ENCODE data around the gene CLCN6. TPM values are rescaled to one million over a fixed set of nuclear protein-coding genes. Genes with fewer than 3 reads are reported as not detected.

CLCN6 gene
- total RNA-seq, 2 experiments from 2014 or later = 13.2 to 15.7 TPM

GRCh38 chr1:11842154-11843041 lies 36.4 kb downstream of the CLCN6 start:
- ChIA-PET CTCF (interaction anchor here (1.6 kb wide), 1 partner anchor 14 kb away, joined by 5 read pairs; no protein-coding TSS in a partner anchor), POLR2A (no interaction called here)
- no peak overlapping the region for H3K27ac Mint-ChIP-seq
- no peak overlapping the region for H3K4me3 Mint-ChIP-seq
- H3K27me3 Mint-ChIP-seq = no peaks in the 10 kb centered on the region
- H3K36me3 Mint-ChIP-seq (ENCODE audit: low read depth) = peaks cover 21% of the 10 kb centered on the region
- DNase-seq = no peak
- H3K9me3 Mint-ChIP-seq = no peaks in the 10 kb centered on the region
- peaks cover 4% of the 10 kb centered on the region for H3K4me1 Mint-ChIP-seq

- ChIA-PET CTCF (interaction anchor here (1.1 kb wide), 1 partner anchor 36 kb away, joined by 3 read pairs; no protein-coding TSS in a partner anchor), POLR2A (no interaction called here)
- Mint-ChIP-seq H3K4me3 (no peak overlapping the region), H3K27me3 (no peaks in the 10 kb centered on the region), H3K27ac (no peak overlapping the region), H3K4me1 (peaks cover 2% of the 10 kb centered on the region), H3K9me3 (no peaks in the 10 kb centered on the region), H3K36me3 (ENCODE audit: low read depth) (peaks cover 12% of the 10 kb centered on the region)
- peak; percentile 27 for DNase-seq
Measured at GRCh38 chr1:11845641-11846335, 39.8 kb downstream of the CLCN6 start.

- Mint-ChIP-seq H3K4me3 (no peak within 1 kb of the TSS), H3K4me1 (no peaks in the 10 kb centered on the region), H3K27ac (no peak within 1 kb of the TSS), H3K27me3 (peaks cover under 1% of the 10 kb centered on the region), H3K36me3 (ENCODE audit: low read depth) (peaks cover 8% of the 10 kb centered on the region), H3K9me3 (no peaks in the 10 kb centered on the region)
- ChIA-PET POLR2A (no interaction called here), CTCF (interaction anchor here (0.6 to 1.6 kb wide), 6 partner anchors 9 to 126 kb away, joined by 3 to 6 read pairs (median 4); no protein-coding TSS in a partner anchor)
- no peak for DNase-seq
Measured at GRCh38 chr1:11847667-11848372, 41.8 kb downstream of the CLCN6 start, which contains the start of gene NPPA. Gene NPPA, minus strand, starts transcription at chr1:11847783. Its CDS starts 99 bp downstream, at chr1:11847684.

- Mint-ChIP-seq H3K36me3 (ENCODE audit: low read depth) (peaks cover 8% of the 10 kb centered on the region), H3K9me3 (no peaks in the 10 kb centered on the region), H3K27ac (no peak overlapping the region), H3K4me1 (no peaks in the 10 kb centered on the region), H3K4me3 (no peak overlapping the region), H3K27me3 (peaks cover 5% of the 10 kb centered on the region)
- DNase-seq = no peak
- ChIA-PET POLR2A (no interaction called here), CTCF (interaction anchor here (0.6 to 1.6 kb wide), 2 partner anchors 10 to 11 kb away, joined by 3 read pairs; no protein-coding TSS in a partner anchor)
Measured at GRCh38 chr1:11848373-11848700, 42.3 kb downstream of the CLCN6 start.

- peaks cover 4% of the 10 kb centered on the region for H3K36me3 Mint-ChIP-seq (ENCODE audit: low read depth)
- no peak for DNase-seq
- ChIA-PET CTCF (no interaction called here), POLR2A (no interaction called here)
- H3K9me3 Mint-ChIP-seq = no peaks in the 10 kb centered on the region
- H3K27me3 Mint-ChIP-seq = peaks cover 11% of the 10 kb centered on the region
- H3K27ac Mint-ChIP-seq = no peak overlapping the region
- no peaks in the 10 kb centered on the region for H3K4me1 Mint-ChIP-seq
- H3K4me3 Mint-ChIP-seq = no peak overlapping the region
Measured at GRCh38 chr1:11850156-11850555, 44.2 kb downstream of the CLCN6 start.

- Mint-ChIP-seq H3K27ac (no peak overlapping the region), H3K27me3 (peaks cover 11% of the 10 kb centered on the region), H3K36me3 (ENCODE audit: low read depth) (no peaks in the 10 kb centered on the region), H3K9me3 (no peaks in the 10 kb centered on the region), H3K4me1 (no peaks in the 10 kb centered on the region), H3K4me3 (no peak overlapping the region)
- no peak for DNase-seq
- CTCF ChIA-PET = no interaction called here
- POLR2A ChIA-PET = no interaction called here
Measured at GRCh38 chr1:11851180-11851579, 45.2 kb downstream of the CLCN6 start.

- H3K4me3 Mint-ChIP-seq = no peak overlapping the region
- CTCF ChIA-PET = no interaction called here
- DNase-seq = no peak
- no peak overlapping the region for H3K27ac Mint-ChIP-seq
- no peaks in the 10 kb centered on the region for H3K36me3 Mint-ChIP-seq (ENCODE audit: low read depth)
- H3K27me3 Mint-ChIP-seq = peaks cover 38% of the 10 kb centered on the region
- POLR2A ChIA-PET = no interaction called here
- H3K4me1 Mint-ChIP-seq = peaks cover 1% of the 10 kb centered on the region
- no peaks in the 10 kb centered on the region for H3K9me3 Mint-ChIP-seq
Measured at GRCh38 chr1:11854519-11854918, 48.5 kb downstream of the CLCN6 start.

- Mint-ChIP-seq H3K4me3 (no peak overlapping the region), H3K27ac (no peak overlapping the region), H3K36me3 (ENCODE audit: low read depth) (no peaks in the 10 kb centered on the region), H3K9me3 (no peaks in the 10 kb centered on the region), H3K4me1 (peaks cover 1% of the 10 kb centered on the region), H3K27me3 (peaks cover 46% of the 10 kb centered on the region)
- DNase-seq = no peak
- CTCF ChIA-PET = interaction anchor here (0.7 to 1.9 kb wide), 2 partner anchors 8 to 27 kb away, joined by 4 to 6 read pairs; no protein-coding TSS in a partner anchor
- POLR2A ChIA-PET = no interaction called here
Measured at GRCh38 chr1:11855430-11855829, 49.4 kb downstream of the CLCN6 start.

- Mint-ChIP-seq H3K4me3 (no peak overlapping the region), H3K9me3 (no peaks in the 10 kb centered on the region), H3K27ac (no peak overlapping the region), H3K27me3 (peaks cover 53% of the 10 kb centered on the region), H3K36me3 (ENCODE audit: low read depth) (no peaks in the 10 kb centered on the region), H3K4me1 (peaks cover 1% of the 10 kb centered on the region)
- DNase-seq = no peak
- CTCF ChIA-PET = interaction anchor here (1.9 kb wide), 1 partner anchor 10 kb away, joined by 6 read pairs; no protein-coding TSS in a partner anchor
- POLR2A ChIA-PET = no interaction called here
Measured at GRCh38 chr1:11856698-11857097, 50.7 kb downstream of the CLCN6 start.

- ChIA-PET CTCF (interaction anchor here (1.9 kb wide), 1 partner anchor 10 kb away, joined by 6 read pairs; no protein-coding TSS in a partner anchor), POLR2A (no interaction called here)
- Mint-ChIP-seq H3K27me3 (peaks cover 56% of the 10 kb centered on the region), H3K9me3 (no peaks in the 10 kb centered on the region), H3K36me3 (ENCODE audit: low read depth) (no peaks in the 10 kb centered on the region), H3K4me1 (peaks cover 1% of the 10 kb centered on the region), H3K27ac (no peak overlapping the region), H3K4me3 (no peak overlapping the region)
- DNase-seq = no peak
Measured at GRCh38 chr1:11857164-11857851, 51.3 kb downstream of the CLCN6 start.

GRCh38 chr1:11858158-11858557 lies 52.2 kb downstream of the CLCN6 start:
- Mint-ChIP-seq H3K4me1 (peaks cover 1% of the 10 kb centered on the region), H3K27ac (no peak overlapping the region), H3K27me3 (peaks cover 57% of the 10 kb centered on the region), H3K4me3 (no peak overlapping the region), H3K36me3 (ENCODE audit: low read depth) (no peaks in the 10 kb centered on the region), H3K9me3 (no peaks in the 10 kb centered on the region)
- ChIA-PET CTCF (no interaction called here), POLR2A (no interaction called here)
- DNase-seq = no peak

GRCh38 chr1:11858613-11858967 lies 52.6 kb downstream of the CLCN6 start, which contains the start of gene NPPB:
Gene NPPB, minus strand, starts transcription at chr1:11858945. Its CDS starts 112 bp downstream, at chr1:11858833.
- no peak for DNase-seq
- no peak within 1 kb of the TSS for H3K4me3 Mint-ChIP-seq
- peaks cover 1% of the 10 kb centered on the region for H3K4me1 Mint-ChIP-seq
- H3K36me3 Mint-ChIP-seq (ENCODE audit: low read depth) = no peaks in the 10 kb centered on the region
- no peak within 1 kb of the TSS for H3K27ac Mint-ChIP-seq
- POLR2A ChIA-PET = no interaction called here
- CTCF ChIA-PET = no interaction called here
- peaks cover 54% of the 10 kb centered on the region for H3K27me3 Mint-ChIP-seq
- no peaks in the 10 kb centered on the region for H3K9me3 Mint-ChIP-seq
